RWPE2 (cell line): Measurements from ENCODE around the gene HSPA14.

Source experiments
- ATAC-seq: fragments of 200-7000 bp; cut with Tn5 transposase; 3 replicates; pipeline ENCODE4 v1.9.1; 2021; ENCODE audit warnings: low read depth
- DNase-seq: peaks from one replicate; pipeline ENCODE4 v3.0.0-alpha.2; 2020; ENCODE audit warnings: low spot score
- H3K27ac ChIP-seq: fragments of 450-650 bp; 2 replicates; pipeline ENCODE4 v1.5.1; 2017; ENCODE audit warnings: mild to moderate bottlenecking; ENCODE audit not compliant: poor library complexity, severe bottlenecking
- H3K27me3 ChIP-seq: fragments of 250-450 bp; sonication (Bioruptor Pico); 2 replicates; pipeline ENCODE4 v1.5.1; 2021; ENCODE audit warnings: mild to moderate bottlenecking, moderate library complexity; ENCODE audit not compliant: insufficient read depth, poor library complexity, severe bottlenecking
- H3K36me3 ChIP-seq: fragments of 250-450 bp; sonication (Bioruptor Pico); 2 replicates; pipeline ENCODE4 v1.5.1; 2020; ENCODE audit warnings: low read depth, mild to moderate bottlenecking, moderate library complexity
- H3K4me1 ChIP-seq: fragments of 250-450 bp; sonication (Bioruptor Pico); 2 replicates; pipeline ENCODE4 v1.5.1; 2021; ENCODE audit warnings: mild to moderate bottlenecking, moderate library complexity; ENCODE audit not compliant: insufficient read depth, poor library complexity, severe bottlenecking
- H3K4me3 ChIP-seq: fragments of 250-450 bp; sonication (Bioruptor Pico); 2 replicates; pipeline ENCODE4 v1.5.1; 2021; ENCODE audit warnings: mild to moderate bottlenecking, moderate library complexity; ENCODE audit not compliant: severe bottlenecking
- H3K9me3 ChIP-seq: fragments of 250-450 bp; sonication (Bioruptor Pico); 2 replicates; pipeline ENCODE4 v1.5.1; 2021; ENCODE audit warnings: mild to moderate bottlenecking, moderate library complexity; ENCODE audit not compliant: severe bottlenecking
- TF ChIP-seq, protein P1 (sequence below): fragments of 450-650 bp; IDR thresholded peaks from one replicate; pipeline ENCODE4 v1.5.1; 2017; ENCODE audit warnings: mild to moderate bottlenecking, moderate library complexity; ENCODE audit not compliant: poor library complexity, severe bottlenecking

The HSPA14 gene

DNA sequence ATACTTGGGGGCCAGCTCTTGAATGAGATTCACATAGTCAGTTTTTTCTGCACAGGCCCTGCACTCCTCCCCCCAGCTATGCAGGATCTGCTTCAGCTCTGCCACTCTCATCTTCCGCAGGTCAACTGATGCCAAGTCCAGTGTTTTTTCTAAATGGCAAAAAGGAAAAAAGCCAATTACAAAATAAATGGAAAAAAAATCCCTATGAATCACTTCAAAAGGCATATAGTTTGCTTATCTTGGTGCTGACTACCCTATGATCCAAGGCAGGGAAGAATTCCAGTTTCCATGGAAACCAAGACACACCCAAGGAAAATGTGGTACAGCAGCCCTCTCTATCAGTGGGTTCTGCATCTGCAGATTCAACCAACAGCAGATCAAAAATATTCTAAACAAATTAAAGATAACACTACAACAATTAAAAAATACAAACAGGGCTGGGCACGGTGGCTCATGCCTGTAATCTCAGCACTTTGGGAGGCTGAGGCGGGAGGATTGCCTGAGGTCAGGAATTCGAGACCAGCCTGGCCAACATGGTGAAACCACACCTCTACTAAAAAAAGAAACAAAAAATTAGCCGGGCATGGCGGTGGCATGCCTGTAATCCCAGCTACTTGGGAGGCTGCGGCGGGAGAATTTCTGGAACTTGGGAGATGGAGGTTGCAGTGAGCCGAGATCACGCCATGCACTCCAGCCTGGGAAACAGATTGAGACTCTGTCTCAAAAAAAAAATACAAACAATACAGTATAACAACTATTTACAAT is 17.9 kb upstream of the HSPA14 start:
- Histone ChIP-seq H3K36me3 (no peaks in the 10 kb centered on the region), H3K4me1 (peaks cover 12% of the 10 kb centered on the region), H3K27me3 (no peaks in the 10 kb centered on the region), H3K27ac (peak overlapping the region; percentile 23), H3K4me3 (no peak overlapping the region), H3K9me3 (no peaks in the 10 kb centered on the region)
- DNase-seq: no peak
- peak; percentile 99 for ATAC-seq
- TF ChIP-seq, protein P1, sequence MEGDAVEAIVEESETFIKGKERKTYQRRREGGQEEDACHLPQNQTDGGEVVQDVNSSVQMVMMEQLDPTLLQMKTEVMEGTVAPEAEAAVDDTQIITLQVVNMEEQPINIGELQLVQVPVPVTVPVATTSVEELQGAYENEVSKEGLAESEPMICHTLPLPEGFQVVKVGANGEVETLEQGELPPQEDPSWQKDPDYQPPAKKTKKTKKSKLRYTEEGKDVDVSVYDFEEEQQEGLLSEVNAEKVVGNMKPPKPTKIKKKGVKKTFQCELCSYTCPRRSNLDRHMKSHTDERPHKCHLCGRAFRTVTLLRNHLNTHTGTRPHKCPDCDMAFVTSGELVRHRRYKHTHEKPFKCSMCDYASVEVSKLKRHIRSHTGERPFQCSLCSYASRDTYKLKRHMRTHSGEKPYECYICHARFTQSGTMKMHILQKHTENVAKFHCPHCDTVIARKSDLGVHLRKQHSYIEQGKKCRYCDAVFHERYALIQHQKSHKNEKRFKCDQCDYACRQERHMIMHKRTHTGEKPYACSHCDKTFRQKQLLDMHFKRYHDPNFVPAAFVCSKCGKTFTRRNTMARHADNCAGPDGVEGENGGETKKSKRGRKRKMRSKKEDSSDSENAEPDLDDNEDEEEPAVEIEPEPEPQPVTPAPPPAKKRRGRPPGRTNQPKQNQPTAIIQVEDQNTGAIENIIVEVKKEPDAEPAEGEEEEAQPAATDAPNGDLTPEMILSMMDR: peak; percentile 44

DNA sequence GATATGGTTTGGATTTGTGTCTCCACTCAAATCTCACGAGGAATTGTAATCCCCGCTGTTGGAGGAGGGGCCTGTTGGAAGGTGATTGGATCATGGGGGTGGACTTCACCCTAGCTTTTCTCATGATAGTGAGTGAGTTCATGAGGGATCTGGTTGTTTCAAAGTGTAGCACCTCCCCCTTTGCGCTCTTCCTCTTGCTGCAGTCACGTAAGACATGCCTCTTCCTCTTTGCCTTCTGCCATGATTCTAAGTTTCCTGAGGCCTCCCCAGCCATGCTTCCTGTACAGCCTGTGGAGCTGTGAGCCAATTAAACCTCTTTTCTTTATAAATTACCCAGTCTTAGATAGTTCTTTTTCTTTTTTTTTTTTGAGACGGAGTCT is 17.3 kb upstream of the HSPA14 start:
- no peaks in the 10 kb centered on the region for H3K36me3 ChIP-seq
- DNase-seq (no peak), ATAC-seq (no peak)
- H3K27me3 ChIP-seq: no peaks in the 10 kb centered on the region
- TF ChIP-seq, protein P1: no peak
- peak overlapping the region; percentile 23 for H3K27ac ChIP-seq
- no peaks in the 10 kb centered on the region for H3K9me3 ChIP-seq
- peaks cover 12% of the 10 kb centered on the region for H3K4me1 ChIP-seq
- H3K4me3 ChIP-seq: no peak overlapping the region

DNA sequence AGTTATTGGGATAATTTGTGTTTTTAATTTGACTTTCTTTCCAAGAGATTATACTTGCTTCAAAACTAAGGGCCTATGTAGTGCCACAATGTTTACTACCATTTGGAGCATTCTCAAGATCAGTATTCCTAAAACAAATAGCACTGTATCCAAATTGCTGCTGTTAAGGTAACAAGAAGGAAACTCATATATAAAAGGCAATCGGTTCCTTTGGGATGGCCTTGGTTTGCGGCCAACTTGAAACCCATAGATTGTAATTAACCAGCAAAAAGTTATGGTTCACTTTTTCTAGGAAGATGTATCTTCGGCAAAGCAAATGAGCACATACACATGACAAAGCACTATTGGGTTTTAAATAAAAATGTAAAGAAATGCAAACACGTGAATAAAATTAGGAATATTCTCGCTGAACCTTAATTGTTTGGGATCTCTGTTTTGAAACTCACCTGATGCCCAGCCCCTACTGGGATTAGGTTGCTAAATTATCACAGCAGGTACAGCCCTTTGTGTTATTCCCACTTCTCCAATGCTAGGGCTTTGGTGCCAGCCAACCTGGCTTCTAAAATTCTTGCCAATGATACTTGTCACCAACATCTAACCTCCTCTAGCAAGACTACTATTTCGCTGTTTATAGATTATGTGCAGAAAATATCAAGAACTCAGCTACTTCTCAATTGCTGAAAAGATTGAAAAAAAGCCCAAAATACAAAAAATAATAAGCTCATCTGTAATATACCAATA is 16.3 kb upstream of the HSPA14 start:
- Histone ChIP-seq H3K9me3 (no peaks in the 10 kb centered on the region), H3K36me3 (no peaks in the 10 kb centered on the region), H3K27me3 (no peaks in the 10 kb centered on the region), H3K4me1 (peaks cover 12% of the 10 kb centered on the region), H3K27ac (no peak overlapping the region), H3K4me3 (no peak overlapping the region)
- DNase-seq: no peak
- TF ChIP-seq, protein P1: no peak
- no peak for ATAC-seq

DNA sequence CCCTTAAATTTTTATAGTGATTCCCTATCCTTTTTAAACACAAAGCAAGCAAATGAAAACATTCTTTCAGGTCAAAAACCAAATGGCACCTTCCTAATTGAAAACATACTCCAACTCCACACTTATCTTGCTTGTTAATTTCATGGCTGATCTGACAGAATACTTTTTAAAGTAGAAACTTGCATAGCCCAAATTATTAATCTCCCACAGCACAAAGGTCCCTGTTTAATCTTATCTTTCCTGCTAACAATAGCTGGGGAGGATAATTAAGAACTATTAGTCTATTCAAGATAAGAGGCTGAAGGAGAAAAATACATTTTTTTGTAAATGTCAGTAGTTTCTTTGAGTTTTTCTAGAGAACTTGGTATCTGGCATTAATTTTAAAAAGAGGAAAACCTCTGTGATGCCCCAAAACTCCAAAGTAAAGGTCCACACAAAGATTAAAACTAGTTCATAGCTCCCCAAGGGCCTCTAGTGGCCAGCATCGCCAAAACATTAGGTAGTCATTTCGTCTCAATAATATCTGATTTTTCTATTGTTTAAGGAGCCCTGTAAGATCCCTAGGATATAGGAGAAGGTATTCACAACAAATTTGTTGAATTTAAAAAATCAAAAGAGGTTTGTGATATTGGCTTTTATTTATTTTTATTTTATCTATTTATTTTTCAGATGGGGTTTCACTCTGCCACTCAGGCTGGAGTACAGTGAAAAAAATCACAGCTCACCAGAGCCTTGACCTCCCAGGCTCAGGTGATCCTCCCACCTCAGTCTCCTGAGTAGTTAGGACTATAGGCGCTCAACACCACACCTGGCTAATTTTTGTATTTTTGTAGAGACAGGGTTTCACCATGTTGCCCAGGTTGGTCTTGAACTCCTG is 15.0 kb upstream of the HSPA14 start:
- DNase-seq (no peak), ATAC-seq (peak; percentile 57; the same call in 2 of the 3 replicates)
- Histone ChIP-seq H3K4me3 (no peak overlapping the region), H3K27ac (no peak overlapping the region), H3K36me3 (no peaks in the 10 kb centered on the region), H3K4me1 (peaks cover 12% of the 10 kb centered on the region), H3K27me3 (no peaks in the 10 kb centered on the region), H3K9me3 (no peaks in the 10 kb centered on the region)
- TF ChIP-seq, protein P1: peak; percentile 91
